ENCODE data around the gene FANCD2. TPM values are rescaled to one million over a fixed set of nuclear protein-coding genes. Genes with fewer than 3 reads are reported as not detected.

The FANCD2 gene
- total RNA-seq, 2 donors from 2014 or later, result 6.9 to 31.1 TPM

GRCh38 chr3:10010421-10010877 lies 15.8 kb upstream of the FANCD2 start:
- TF ChIP-seq CTCF (IDR thresholded peaks at IDR 0.05), result no peak
- DNase-seq, result no peak
- H3K27me3 ChIP-seq, result no peaks in the 10 kb centered on the region
- H3K4me3 ChIP-seq, result peak overlapping the region; percentile 58
- no peaks in the 10 kb centered on the region for H3K36me3 ChIP-seq
- intact Hi-C loops (cut with DNase I), result no loop called here
- peak overlapping the region; percentile 27 for H3K27ac ChIP-seq
- H3K9ac ChIP-seq (ENCODE audit: low read depth in 2 of 2, low read length in 2 of 2), result peak overlapping the region; percentile 85 to 91
- H3K9me3 ChIP-seq, result no peaks in the 10 kb centered on the region
- peaks cover 8% of the 10 kb centered on the region for H3K4me1 ChIP-seq

GRCh38 chr3:10010878-10011465 lies 15.3 kb upstream of the FANCD2 start:
- TF ChIP-seq CTCF (IDR thresholded peaks at IDR 0.05), result no peak
- Histone ChIP-seq H3K27ac (peak overlapping the region; percentile 27), H3K27me3 (no peaks in the 10 kb centered on the region), H3K4me3 (peak overlapping the region; percentile 58), H3K36me3 (no peaks in the 10 kb centered on the region), H3K4me1 (peaks cover 8% of the 10 kb centered on the region), H3K9me3 (no peaks in the 10 kb centered on the region), H3K9ac (ENCODE audit: low read depth in 2 of 2, low read length in 2 of 2) (peak overlapping the region; percentile 85 to 91)
- intact Hi-C loops (cut with DNase I), result no loop called here
- peak; percentile 99 for DNase-seq

DNA sequence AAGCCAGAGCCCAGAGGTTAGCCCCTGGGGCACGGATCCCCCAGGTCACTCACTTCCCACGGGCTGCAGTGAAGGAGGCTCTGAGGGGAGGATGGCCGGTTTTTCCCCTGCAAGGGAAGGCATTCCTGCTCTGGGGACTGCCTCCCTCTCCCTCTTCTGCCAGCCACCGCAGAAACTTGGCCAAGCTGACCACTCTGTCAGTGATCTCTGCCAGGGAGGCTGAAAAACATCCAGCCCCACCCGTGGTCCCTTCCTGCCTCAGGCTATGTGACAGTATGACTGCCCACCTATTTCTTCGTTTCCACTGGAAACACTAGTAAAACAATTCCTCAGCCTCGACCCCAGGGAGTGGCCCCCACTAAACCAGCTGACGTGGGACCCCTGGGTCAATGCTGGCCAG lies 14.6 kb upstream of the FANCD2 start:
- intact Hi-C loops (cut with DNase I), result no loop called here
- Histone ChIP-seq H3K4me3 (peak overlapping the region; percentile 58), H3K4me1 (peaks cover 8% of the 10 kb centered on the region), H3K36me3 (no peaks in the 10 kb centered on the region), H3K27me3 (no peaks in the 10 kb centered on the region), H3K27ac (no peak overlapping the region), H3K9me3 (no peaks in the 10 kb centered on the region), H3K9ac (ENCODE audit: low read depth in 2 of 2, low read length in 2 of 2) (no peak overlapping the region)
- no peak for DNase-seq
- TF ChIP-seq CTCF (IDR thresholded peaks at IDR 0.05), result no peak

DNA sequence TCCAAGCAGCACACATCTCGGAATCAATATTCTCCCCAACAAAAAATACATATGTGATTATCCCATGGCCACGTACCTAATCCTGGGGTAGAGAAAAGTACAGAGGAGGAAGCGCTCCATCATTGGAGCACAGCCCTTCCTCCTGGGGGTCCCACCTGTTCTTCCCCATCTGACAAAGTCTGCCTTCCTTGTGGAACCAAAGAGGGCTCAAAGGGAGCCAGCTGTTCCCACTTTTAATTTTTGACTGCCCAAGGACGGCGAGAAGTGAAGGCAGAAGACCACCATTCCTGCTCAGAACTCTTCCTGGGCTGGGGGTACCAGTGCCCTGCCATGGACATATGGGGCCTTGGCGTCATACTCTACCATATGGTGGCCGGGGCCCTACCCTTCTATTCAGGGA lies 14.1 kb upstream of the FANCD2 start:
- Histone ChIP-seq H3K9ac (ENCODE audit: low read depth in 2 of 2, low read length in 2 of 2) (no peak overlapping the region), H3K36me3 (no peaks in the 10 kb centered on the region), H3K4me1 (peaks cover 8% of the 10 kb centered on the region), H3K27ac (no peak overlapping the region), H3K27me3 (no peaks in the 10 kb centered on the region), H3K9me3 (no peaks in the 10 kb centered on the region), H3K4me3 (no peak overlapping the region)
- no peak for DNase-seq
- intact Hi-C loops (cut with DNase I), result no loop called here
- no peak for TF ChIP-seq CTCF (IDR thresholded peaks at IDR 0.05)

GRCh38 chr3:10015461-10015904 lies 10.8 kb upstream of the FANCD2 start:
- no peaks in the 10 kb centered on the region for H3K36me3 ChIP-seq
- H3K4me3 ChIP-seq, result no peak overlapping the region
- H3K9me3 ChIP-seq, result no peaks in the 10 kb centered on the region
- peaks cover 4% of the 10 kb centered on the region for H3K4me1 ChIP-seq
- intact Hi-C loops (cut with DNase I), result no loop called here
- peak overlapping the region; percentile 66 for H3K27ac ChIP-seq
- DNase-seq, result peak; percentile 70
- no peaks in the 10 kb centered on the region for H3K27me3 ChIP-seq
- TF ChIP-seq CTCF (IDR thresholded peaks at IDR 0.05), result no peak
- H3K9ac ChIP-seq (ENCODE audit: low read depth in 2 of 2, low read length in 2 of 2), result no peak overlapping the region
